ENCODE data around the gene CPNE6. TPM values are rescaled to one million over a fixed set of nuclear protein-coding genes. Genes with fewer than 3 reads are reported as not detected.
A peak's percentile ranks its signal among the peaks of the same experiment; 100 is the strongest.

The CPNE6 gene
- polyA plus RNA-seq, 1 of the 3 experiments (the other 2 are of a cell fraction) = not detected

DNA sequence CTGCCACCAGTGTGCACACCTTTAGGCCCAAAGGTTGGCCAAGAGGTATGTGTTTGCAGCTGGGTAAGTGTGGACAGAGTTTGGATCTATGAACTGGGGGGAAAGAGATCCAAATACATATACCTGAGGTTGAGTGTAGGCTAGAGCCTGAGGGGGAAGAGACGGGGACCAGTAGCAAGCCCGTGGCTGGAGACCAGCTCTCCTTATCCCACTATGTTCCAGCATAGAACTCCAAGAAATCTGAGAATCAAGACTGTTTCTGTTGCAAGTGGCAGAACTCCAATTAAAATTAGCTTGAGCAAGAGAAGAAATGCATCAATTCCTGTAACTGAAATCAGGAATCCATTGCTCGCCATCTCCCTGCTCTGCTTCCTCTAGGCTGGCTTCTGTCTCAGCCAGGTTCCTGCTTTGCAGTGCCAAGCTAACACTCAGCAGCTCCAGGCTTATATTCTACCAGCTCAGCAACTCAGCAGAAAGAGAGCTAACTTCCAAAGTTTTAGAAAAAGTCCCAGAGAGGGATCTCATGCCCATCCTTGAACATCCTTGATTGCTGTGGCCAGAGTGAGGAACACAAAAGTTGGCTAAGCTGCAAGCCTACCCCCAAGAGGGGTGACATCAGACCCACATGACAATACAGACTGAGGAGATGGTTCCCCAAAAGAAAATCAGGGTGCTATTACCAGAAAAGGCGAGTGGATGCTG lies 21.3 kb downstream of the CPNE6 start:
- no peak overlapping the region for H2AFZ ChIP-seq (ENCODE audit: low read depth)
- no peaks in the 10 kb centered on the region for H3K9me3 ChIP-seq
- H3K27me3 ChIP-seq (ENCODE audit: insufficient read depth) = no peaks in the 10 kb centered on the region
- H3K9ac ChIP-seq = no peak overlapping the region
- WGBS (ENCODE audit: low lambda C conversion rate) = 96% methylated on average over 4 of the region's 4 CpGs
- H3K4me2 ChIP-seq = no peak overlapping the region
- peaks cover 16% of the 10 kb centered on the region for H3K79me2 ChIP-seq (ENCODE audit: insufficient read depth)
- peaks cover 0 to under 1% of the 10 kb centered on the region in 2 experiments for H3K36me3 ChIP-seq (replicated peaks in 1 of 2; ENCODE audit: control insufficient read depth in 1 of 2, insufficient read depth in 2 of 2, low read length in 1 of 2)
- DNase-seq = no peak
- peaks cover 12 to 19% of the 10 kb centered on the region in 2 experiments; a peak in 2 of 4 replicates for H3K4me1 ChIP-seq (ENCODE audit: control insufficient read depth in 1 of 2, insufficient read depth in 2 of 2, low read depth in 1 of 2, low read length in 1 of 2)
- no peaks in the 10 kb centered on the region for H4K20me1 ChIP-seq (ENCODE audit: insufficient read depth)
- CTCF ChIA-PET = interaction anchor here (0.9 to 25.4 kb wide), 5 partner anchors 14 to 161 kb away, joined by 3 to 1159 read pairs (median 7); partner anchors contain the start of genes CARMIL3, CPNE6, DCAF11 and IRF9
- no peak overlapping the region for H3K27ac ChIP-seq (ENCODE audit: low read depth in 2 of 2, low read length in 1 of 2)
- TF ChIP-seq GABPA (IDR thresholded peaks at IDR 0.05; ENCODE audit: low read depth) = no peak
- H3F3A ChIP-seq (replicated peaks; ENCODE audit: insufficient read depth) = peaks cover 3% of the 10 kb centered on the region
- POLR2A ChIA-PET = interaction anchor here (0.8 to 6.2 kb wide), 6 partner anchors 8 to 41 kb away, joined by 3 to 46 read pairs (median 14); partner anchors contain the start of gene CARMIL3
- no peak overlapping the region for H3K4me3 ChIP-seq (ENCODE audit: low read depth in 2 of 2, low read length in 1 of 2)
- no peaks in the 10 kb centered on the region for H3K9me2 ChIP-seq

- H3K4me2 ChIP-seq = peak overlapping the region; percentile 100
- H3K9me2 ChIP-seq = no peaks in the 10 kb centered on the region
- CTCF ChIA-PET = interaction anchor here (0.9 to 25.4 kb wide), 6 partner anchors 13 to 161 kb away, joined by 3 to 1159 read pairs (median 7); partner anchors contain the start of genes CARMIL3, CPNE6, DCAF11 and IRF9
- 0 out of 2 replicates have a peak overlapping the region, but pooled peaks have one; percentile 92 for H3K9ac ChIP-seq
- no peak overlapping the region for H2AFZ ChIP-seq (ENCODE audit: low read depth)
- peak overlapping the region; percentile 47 to 70; a peak in 3 of 4 replicates for H3K27ac ChIP-seq (ENCODE audit: low read depth in 2 of 2, low read length in 1 of 2)
- H3F3A ChIP-seq (replicated peaks; ENCODE audit: insufficient read depth) = peaks cover 3% of the 10 kb centered on the region
- POLR2A ChIA-PET = interaction anchor here (0.6 to 6.2 kb wide), 11 partner anchors 9 to 129 kb away, joined by 3 to 46 read pairs (median 11); partner anchors contain the start of genes CARMIL3, DCAF11, NRL and PSME2
- TF ChIP-seq TCF12 (IDR thresholded peaks at IDR 0.05) = no peak
- TF ChIP-seq FOSL2 (IDR thresholded peaks at IDR 0.05; ENCODE audit: borderline replicate concordance, low read depth) = no peak
- TF ChIP-seq, protein P1, sequence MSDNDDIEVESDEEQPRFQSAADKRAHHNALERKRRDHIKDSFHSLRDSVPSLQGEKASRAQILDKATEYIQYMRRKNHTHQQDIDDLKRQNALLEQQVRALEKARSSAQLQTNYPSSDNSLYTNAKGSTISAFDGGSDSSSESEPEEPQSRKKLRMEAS (IDR thresholded peaks at IDR 0.05; ENCODE audit: low read depth) = no peak
- TF ChIP-seq TEAD4 (IDR thresholded peaks at IDR 0.05; ENCODE audit: borderline replicate concordance, insufficient read depth) = no peak
- TF ChIP-seq NFIC (IDR thresholded peaks at IDR 0.05; ENCODE audit: borderline replicate concordance) = no peak
- TF ChIP-seq, protein P2, sequence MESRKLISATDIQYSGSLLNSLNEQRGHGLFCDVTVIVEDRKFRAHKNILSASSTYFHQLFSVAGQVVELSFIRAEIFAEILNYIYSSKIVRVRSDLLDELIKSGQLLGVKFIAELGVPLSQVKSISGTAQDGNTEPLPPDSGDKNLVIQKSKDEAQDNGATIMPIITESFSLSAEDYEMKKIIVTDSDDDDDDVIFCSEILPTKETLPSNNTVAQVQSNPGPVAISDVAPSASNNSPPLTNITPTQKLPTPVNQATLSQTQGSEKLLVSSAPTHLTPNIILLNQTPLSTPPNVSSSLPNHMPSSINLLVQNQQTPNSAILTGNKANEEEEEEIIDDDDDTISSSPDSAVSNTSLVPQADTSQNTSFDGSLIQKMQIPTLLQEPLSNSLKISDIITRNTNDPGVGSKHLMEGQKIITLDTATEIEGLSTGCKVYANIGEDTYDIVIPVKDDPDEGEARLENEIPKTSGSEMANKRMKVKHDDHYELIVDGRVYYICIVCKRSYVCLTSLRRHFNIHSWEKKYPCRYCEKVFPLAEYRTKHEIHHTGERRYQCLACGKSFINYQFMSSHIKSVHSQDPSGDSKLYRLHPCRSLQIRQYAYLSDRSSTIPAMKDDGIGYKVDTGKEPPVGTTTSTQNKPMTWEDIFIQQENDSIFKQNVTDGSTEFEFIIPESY (IDR thresholded peaks at IDR 0.05; ENCODE audit: borderline replicate concordance, low read depth) = no peak
- TF ChIP-seq YY1 (IDR thresholded peaks at IDR 0.05; ENCODE audit: low read depth) = no peak
- no peak for TF ChIP-seq NRF1 (IDR thresholded peaks at IDR 0.05; ENCODE audit: low read depth, low read length)
- TF ChIP-seq FOXJ3 (CRISPR knock-in tag; IDR thresholded peaks at IDR 0.05) = no peak
- no peak for TF ChIP-seq MEF2A (IDR thresholded peaks at IDR 0.05; ENCODE audit: borderline replicate concordance, low read depth)
- no peak for TF ChIP-seq EZH2phosphoT487 (IDR thresholded peaks at IDR 0.05; ENCODE audit: borderline replicate concordance, low read depth)
- no peak for TF ChIP-seq EP300 (IDR thresholded peaks at IDR 0.05; ENCODE audit: borderline replicate concordance in 1 of 2, low read depth in 1 of 2, low read length in 1 of 2)
- TF ChIP-seq RCOR1 (IDR thresholded peaks at IDR 0.05; ENCODE audit: low read length) = no peak
- no peak for TF ChIP-seq IRF3 (IDR thresholded peaks at IDR 0.05; ENCODE audit: low read depth, low read length)
- no peak for TF ChIP-seq RFX5 (IDR thresholded peaks at IDR 0.05; ENCODE audit: low read length)
- TF ChIP-seq RXRA (IDR thresholded peaks at IDR 0.05; ENCODE audit: borderline replicate concordance, low read depth) = no peak
- TF ChIP-seq USF2 (IDR thresholded peaks at IDR 0.05; ENCODE audit: borderline replicate concordance, low read depth, low read length) = no peak
- no peak for TF ChIP-seq POLR2AphosphoS5 (IDR thresholded peaks at IDR 0.05; ENCODE audit: low read depth, low read length)
- peaks cover 16% of the 10 kb centered on the region for H3K79me2 ChIP-seq (ENCODE audit: insufficient read depth)
- H3K4me1 ChIP-seq (ENCODE audit: control insufficient read depth in 1 of 2, insufficient read depth in 2 of 2, low read depth in 1 of 2, low read length in 1 of 2) = peaks cover 12 to 19% of the 10 kb centered on the region in 2 experiments; a peak in 2 of 4 replicates
- peak overlapping the region in 1 of 2 experiments; percentile 80; a peak in 2 of 4 replicates for H3K4me3 ChIP-seq (ENCODE audit: low read depth in 2 of 2, low read length in 1 of 2)
- H4K20me1 ChIP-seq (ENCODE audit: insufficient read depth) = no peaks in the 10 kb centered on the region
- peaks cover 0 to 3% of the 10 kb centered on the region in 2 experiments for H3K36me3 ChIP-seq (replicated peaks in 1 of 2; ENCODE audit: control insufficient read depth in 1 of 2, insufficient read depth in 2 of 2, low read length in 1 of 2)
- WGBS (ENCODE audit: low lambda C conversion rate) = 89% methylated on average over 19 of the region's 19 CpGs
- no peaks in the 10 kb centered on the region for H3K9me3 ChIP-seq
- no peaks in the 10 kb centered on the region for H3K27me3 ChIP-seq (ENCODE audit: insufficient read depth)
- no peak for DNase-seq
These were observed 22.0 kb downstream of the CPNE6 start for GRCh38 chr14:24093207-24093900.

Data from SK-N-SH (cell line).